ENCODE data around the gene RNF220.

- TF ChIP-seq, protein P1, sequence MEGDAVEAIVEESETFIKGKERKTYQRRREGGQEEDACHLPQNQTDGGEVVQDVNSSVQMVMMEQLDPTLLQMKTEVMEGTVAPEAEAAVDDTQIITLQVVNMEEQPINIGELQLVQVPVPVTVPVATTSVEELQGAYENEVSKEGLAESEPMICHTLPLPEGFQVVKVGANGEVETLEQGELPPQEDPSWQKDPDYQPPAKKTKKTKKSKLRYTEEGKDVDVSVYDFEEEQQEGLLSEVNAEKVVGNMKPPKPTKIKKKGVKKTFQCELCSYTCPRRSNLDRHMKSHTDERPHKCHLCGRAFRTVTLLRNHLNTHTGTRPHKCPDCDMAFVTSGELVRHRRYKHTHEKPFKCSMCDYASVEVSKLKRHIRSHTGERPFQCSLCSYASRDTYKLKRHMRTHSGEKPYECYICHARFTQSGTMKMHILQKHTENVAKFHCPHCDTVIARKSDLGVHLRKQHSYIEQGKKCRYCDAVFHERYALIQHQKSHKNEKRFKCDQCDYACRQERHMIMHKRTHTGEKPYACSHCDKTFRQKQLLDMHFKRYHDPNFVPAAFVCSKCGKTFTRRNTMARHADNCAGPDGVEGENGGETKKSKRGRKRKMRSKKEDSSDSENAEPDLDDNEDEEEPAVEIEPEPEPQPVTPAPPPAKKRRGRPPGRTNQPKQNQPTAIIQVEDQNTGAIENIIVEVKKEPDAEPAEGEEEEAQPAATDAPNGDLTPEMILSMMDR (CRISPR knock-in tag; IDR thresholded peaks at IDR 0.05) = no peak
- TF ChIP-seq ZBTB46 (CRISPR knock-in tag; IDR thresholded peaks at IDR 0.05; ENCODE audit: borderline replicate concordance) (no peak), REST (IDR thresholded peaks at IDR 0.05; ENCODE audit: borderline replicate concordance in 1 of 2, low read depth in 1 of 2, low read length in 2 of 2) (no peak), REXO4 (CRISPR knock-in tag; IDR thresholded peaks at IDR 0.05; ENCODE audit: borderline replicate concordance) (no peak), ZMYM3 (CRISPR knock-in tag; IDR thresholded peaks at IDR 0.05) (no peak), ERF (CRISPR knock-in tag; IDR thresholded peaks at IDR 0.05) (no peak), TAF1 (CRISPR knock-in tag; IDR thresholded peaks at IDR 0.05) (no peak), GZF1 (CRISPR knock-in tag; IDR thresholded peaks at IDR 0.05) (no peak), ATF2 (CRISPR knock-in tag; IDR thresholded peaks at IDR 0.05) (no peak), ZNF788 (CRISPR knock-in tag; IDR thresholded peaks at IDR 0.05; ENCODE audit: borderline replicate concordance) (no peak), POLR2A (IDR thresholded peaks at IDR 0.05; ENCODE audit: insufficient read depth in 1 of 2, low read depth in 2 of 2, low read length in 2 of 2) (no peak)
- TF ChIP-seq, protein P2, sequence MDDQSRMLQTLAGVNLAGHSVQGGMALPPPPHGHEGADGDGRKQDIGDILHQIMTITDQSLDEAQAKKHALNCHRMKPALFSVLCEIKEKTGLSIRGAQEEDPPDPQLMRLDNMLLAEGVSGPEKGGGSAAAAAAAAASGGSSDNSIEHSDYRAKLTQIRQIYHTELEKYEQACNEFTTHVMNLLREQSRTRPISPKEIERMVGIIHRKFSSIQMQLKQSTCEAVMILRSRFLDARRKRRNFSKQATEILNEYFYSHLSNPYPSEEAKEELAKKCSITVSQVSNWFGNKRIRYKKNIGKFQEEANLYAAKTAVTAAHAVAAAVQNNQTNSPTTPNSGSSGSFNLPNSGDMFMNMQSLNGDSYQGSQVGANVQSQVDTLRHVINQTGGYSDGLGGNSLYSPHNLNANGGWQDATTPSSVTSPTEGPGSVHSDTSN (CRISPR knock-in tag; IDR thresholded peaks at IDR 0.05; ENCODE audit: borderline replicate concordance) = no peak
- TF ChIP-seq, protein P3, sequence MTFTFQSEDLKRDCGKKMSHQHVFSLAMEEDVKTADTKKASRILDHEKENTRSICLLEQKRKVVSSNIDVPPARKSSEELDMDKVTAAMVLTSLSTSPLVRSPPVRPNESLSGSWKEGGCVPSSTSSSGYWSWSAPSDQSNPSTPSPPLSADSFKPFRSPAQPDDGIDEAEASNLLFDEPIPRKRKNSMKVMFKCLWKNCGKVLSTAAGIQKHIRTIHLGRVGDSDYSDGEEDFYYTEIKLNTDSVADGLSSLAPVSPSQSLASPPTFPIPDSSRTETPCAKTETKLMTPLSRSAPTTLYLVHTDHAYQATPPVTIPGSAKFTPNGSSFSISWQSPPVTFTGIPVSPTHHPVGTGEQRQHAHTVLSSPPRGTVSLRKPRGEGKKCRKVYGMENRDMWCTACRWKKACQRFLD (CRISPR knock-in tag; IDR thresholded peaks at IDR 0.05; ENCODE audit: borderline replicate concordance) = no peak
Observed at GRCh38 chr1:44511769-44512168, 106.7 kb downstream of the RNF220 start.
